Heart right ventricle (tissue), 16 donors: ENCODE results near the gene QKI. TPM values are rescaled to one million over a fixed set of nuclear protein-coding genes. Genes with fewer than 3 reads are reported as not detected.

Experiments used
- ATAC-seq, 8 donors: fragments of 200-7000 bp; cut with Tn5 transposase; one replicate each; pipeline ENCODE4 v1.9.1; 2020; ENCODE audit warnings: mild to moderate bottlenecking in 8 of 8, moderate library complexity in 8 of 8, moderate number of reproducible peaks in 1 of 8
- DNase-seq, 2 donors: peaks; one replicate each; pipeline ENCODE4 v3.0.0-alpha.2; 2020
- H3K27ac ChIP-seq, 10 donors: fragments of 200-600 bp; sonication (generic) in 2 of 10; one replicate each; pipeline versions ENCODE4 v1.5.0 to v1.8.0; 2020 to 2022; ENCODE audit warnings: mild to moderate bottlenecking in 3 of 10
- H3K27me3 ChIP-seq, 7 donors: fragments of 200-600 bp; one replicate each; pipeline ENCODE4 v1.8.0; 2021 to 2022; ENCODE audit warnings: mild to moderate bottlenecking in 2 of 7
- H3K36me3 ChIP-seq, 9 donors: fragments of 200-600 bp; sonication (generic) in 1 of 9; one replicate each; pipeline versions ENCODE4 v1.5.0 to v1.8.0; 2020 to 2022; ENCODE audit warnings: mild to moderate bottlenecking in 2 of 9
- H3K4me1 ChIP-seq, 9 donors: fragments of 200-600 bp; sonication (generic) in 1 of 9; one replicate each; pipeline versions ENCODE4 v1.5.0 to v1.8.0; 2020 to 2022; ENCODE audit warnings: mild to moderate bottlenecking in 4 of 9
- H3K4me3 ChIP-seq, 10 donors: fragments of 200-600 bp; sonication (generic) in 2 of 10; one replicate each; pipeline versions ENCODE4 v1.5.0 to v1.8.0; 2020 to 2022; ENCODE audit warnings: mild to moderate bottlenecking in 7 of 10, moderate library complexity in 2 of 10
- H3K9me3 ChIP-seq, 11 donors: fragments of 200-600 bp in 10 of 11; sonication (generic) in 2 of 11; one replicate each; pipeline versions ENCODE4 v1.5.0 to v1.8.0; 2013 to 2022; ENCODE audit warnings: mild to moderate bottlenecking in 2 of 11, control low read depth in 1 of 11, moderate library complexity in 1 of 11
- WGBS, 2 donors: extraction: QIAGEN DNeasy Blood & Tissue Kit; methylation state at CpG; one replicate each; pipeline ENCODE4 v1.1.7; 2013; ENCODE audit warnings: inconsistent platforms in 1 of 2; 5-methylcytosine and 5-hydroxymethylcytosine counted together
- intact Hi-C, 10 donors: fragments of 100-400 bp; cut with DNase I; formaldehyde crosslinking; loops; one replicate each; pipeline versions ENCODE4 v1.11.1 to v1.14.2; 2022
- polyA plus RNA-seq, 2 donors: library from polyadenylated mRNA; stranded (reverse); fragments of 200-250 nt; gene quantifications; one replicate each; pipeline ENCODE4 v1.2.3, GENCODE V29; 2013
- total RNA-seq, 10 donors: library from RNA; stranded (reverse); fragmentation: NEBNext Ultra II Directional in 3 of 10; extraction: Animal tissue kit (Norgen Biotek cat#: 25700) in 3 of 10; gene quantifications; one replicate each; pipeline versions ENCODE4 v1.2.1 to v1.2.4, GENCODE V29; 2021 to 2023
- TF ChIP-seq, protein P1 (sequence below), 9 donors: fragments of 200-600 bp; sonication (generic) in 2 of 9; IDR thresholded peaks; one replicate each; pipeline versions ENCODE4 v1.5.0 to v1.8.0; 2021 to 2022; ENCODE audit warnings: antibody characterized with exemption in 9 of 9, mild to moderate bottlenecking in 5 of 9, moderate library complexity in 1 of 9
- donor health status: Arrhythmogenic right ventricular cardiomyopathy.
- donor health status: ischemic (EF 13 %, LVEDD 7.1; RV severe dilation, severe dysfunction).
- donor health status: healthy with polysubstance abuse.
- donor health status: DM: no; HTN: yes; CAD: no.
- donor health status: DM: no; HTN: no; CAD: no.
- donor health status: ischemic (EF 25% LVEDD 6.9; RV normal size, moderate dysfunction).
- donor health status: ischemic (EF 25% LVEDD 5.7; RV mildly dilated, moderate dysfunction).
- donor health status: healthy.
- donor health status: DM: yes; HTN: yes; CAD: no.
- donor health status: Ischemic cardiomyopathy.
- donor health status: ischemic (EF 35%, LVEDD 5.7; RV mildly dilated, moderate dysfunction).
- donor health status: nonischemic (EF 11% LVEDD 7.7; RV severe dilation, severe dysfunction).
- donor health status: DM: yes; HTN: yes; CAD: no.
- donor health status: PGD.
- donor health status: ischemic (EF 29% LVEDD 5.4; RV normal size, mild dysfunction).
- donor health status: nonischemic (EF 23%, LVEDD 6.1; RV moderate dilation, normal function).

QKI gene
- total and polyA plus RNA-seq, 12 donors: 74.7 to 551 (median 493) TPM

DNA sequence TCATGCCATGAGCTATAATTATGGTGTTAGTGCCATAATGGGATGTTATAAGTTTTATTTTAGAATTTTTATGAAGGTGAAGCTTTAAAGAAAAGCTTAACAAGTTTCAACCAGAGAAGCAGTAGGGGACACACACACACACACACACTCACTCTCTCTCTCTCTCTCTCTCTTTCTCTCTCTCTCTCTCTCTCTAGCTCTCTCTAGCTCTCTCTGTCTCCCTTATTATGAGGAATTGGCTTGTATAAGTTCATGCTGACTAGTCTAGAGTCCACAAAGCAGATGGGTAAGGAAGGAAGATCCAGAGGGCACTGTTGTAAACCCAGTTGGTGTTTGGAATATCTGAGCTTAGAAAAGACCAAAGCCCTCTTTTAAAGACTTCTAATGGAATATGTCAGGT is 102.4 kb downstream of the QKI start:
- Histone ChIP-seq H3K4me1 (peaks cover 0 to 98% (median 79%) of the 10 kb centered on the region in 9 donors), H3K36me3 (no peaks in the 10 kb centered on the region), H3K27ac (peak overlapping the region in 1 of 10 donors; percentile 13), H3K27me3 (no peaks in the 10 kb centered on the region), H3K9me3 (no peaks in the 10 kb centered on the region), H3K4me3 (no peak overlapping the region)
- intact Hi-C loops: no loop called here
- ATAC-seq: peak in 4 of 8 donors; percentile 15 to 52 (median 28)
- DNase-seq: no peak
- TF ChIP-seq, protein P1, sequence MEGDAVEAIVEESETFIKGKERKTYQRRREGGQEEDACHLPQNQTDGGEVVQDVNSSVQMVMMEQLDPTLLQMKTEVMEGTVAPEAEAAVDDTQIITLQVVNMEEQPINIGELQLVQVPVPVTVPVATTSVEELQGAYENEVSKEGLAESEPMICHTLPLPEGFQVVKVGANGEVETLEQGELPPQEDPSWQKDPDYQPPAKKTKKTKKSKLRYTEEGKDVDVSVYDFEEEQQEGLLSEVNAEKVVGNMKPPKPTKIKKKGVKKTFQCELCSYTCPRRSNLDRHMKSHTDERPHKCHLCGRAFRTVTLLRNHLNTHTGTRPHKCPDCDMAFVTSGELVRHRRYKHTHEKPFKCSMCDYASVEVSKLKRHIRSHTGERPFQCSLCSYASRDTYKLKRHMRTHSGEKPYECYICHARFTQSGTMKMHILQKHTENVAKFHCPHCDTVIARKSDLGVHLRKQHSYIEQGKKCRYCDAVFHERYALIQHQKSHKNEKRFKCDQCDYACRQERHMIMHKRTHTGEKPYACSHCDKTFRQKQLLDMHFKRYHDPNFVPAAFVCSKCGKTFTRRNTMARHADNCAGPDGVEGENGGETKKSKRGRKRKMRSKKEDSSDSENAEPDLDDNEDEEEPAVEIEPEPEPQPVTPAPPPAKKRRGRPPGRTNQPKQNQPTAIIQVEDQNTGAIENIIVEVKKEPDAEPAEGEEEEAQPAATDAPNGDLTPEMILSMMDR (IDR thresholded peaks at IDR 0.05): no peak

DNA sequence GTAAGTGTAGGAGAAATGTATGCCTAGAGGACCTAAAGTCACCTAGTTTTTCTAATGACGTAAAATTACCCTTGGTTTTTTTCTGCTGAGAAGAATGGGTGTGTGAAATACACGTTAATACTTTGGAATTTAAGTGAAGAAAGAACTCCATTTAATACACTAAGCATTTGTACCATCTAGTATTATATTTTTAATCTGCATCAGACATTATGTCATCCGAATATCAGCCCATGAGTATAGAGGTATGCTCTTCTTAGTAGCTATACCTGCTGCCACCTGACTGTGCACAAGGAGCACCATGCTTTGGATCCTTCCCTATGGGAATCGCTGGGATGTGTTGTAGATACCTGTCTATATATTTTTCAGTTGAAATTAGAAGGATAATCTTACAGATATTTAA is 106.4 kb downstream of the QKI start:
- ATAC-seq (no peak), DNase-seq (no peak)
- Histone ChIP-seq H3K27ac (peak overlapping the region in 1 of 10 donors; percentile 35), H3K27me3 (no peaks in the 10 kb centered on the region), H3K4me3 (no peak overlapping the region), H3K9me3 (no peaks in the 10 kb centered on the region), H3K36me3 (peaks cover 0 to 4% (median 0%) of the 10 kb centered on the region in 9 donors), H3K4me1 (peaks cover 1 to 93% (median 78%) of the 10 kb centered on the region in 9 donors)
- 53 to 63% methylated on average over 4 of the region's 4 CpGs for WGBS, 2 donors
- TF ChIP-seq, protein P1 (IDR thresholded peaks at IDR 0.05): no peak
- intact Hi-C loops: no loop called here

DNA sequence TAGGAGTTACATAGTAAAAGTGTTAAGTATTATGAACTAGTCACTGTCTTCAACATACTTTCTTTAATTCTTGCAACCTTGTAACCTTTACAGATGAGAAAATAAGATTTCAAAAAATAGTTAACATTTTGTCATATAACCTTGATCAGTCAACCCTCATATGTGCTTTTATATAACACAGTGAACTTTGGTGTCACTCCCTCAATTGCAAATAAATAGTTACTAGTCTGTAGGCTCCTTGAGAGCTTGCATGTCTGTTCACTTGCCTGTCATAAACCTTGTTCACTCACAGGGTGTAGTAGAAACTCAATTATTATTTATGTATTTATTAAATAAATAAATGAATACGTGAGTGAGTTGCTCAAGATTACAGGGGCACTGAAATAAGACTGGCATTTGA is 107.5 kb downstream of the QKI start:
- H3K4me1 ChIP-seq: peaks cover 5 to 98% (median 85%) of the 10 kb centered on the region in 9 donors
- H3K9me3 ChIP-seq: no peaks in the 10 kb centered on the region
- 44 to 55% methylated on average over 1 of the region's 1 CpG for WGBS, 2 donors
- H3K36me3 ChIP-seq: peaks cover 0 to 4% (median 0%) of the 10 kb centered on the region in 9 donors
- intact Hi-C loops: no loop called here
- ATAC-seq (no peak), DNase-seq (no peak)
- TF ChIP-seq, protein P1 (IDR thresholded peaks at IDR 0.05): no peak
- H3K27ac ChIP-seq: peak overlapping the region in 3 of 10 donors; percentile 13 to 35 (median 21)
- no peak overlapping the region for H3K4me3 ChIP-seq
- H3K27me3 ChIP-seq: no peaks in the 10 kb centered on the region

DNA sequence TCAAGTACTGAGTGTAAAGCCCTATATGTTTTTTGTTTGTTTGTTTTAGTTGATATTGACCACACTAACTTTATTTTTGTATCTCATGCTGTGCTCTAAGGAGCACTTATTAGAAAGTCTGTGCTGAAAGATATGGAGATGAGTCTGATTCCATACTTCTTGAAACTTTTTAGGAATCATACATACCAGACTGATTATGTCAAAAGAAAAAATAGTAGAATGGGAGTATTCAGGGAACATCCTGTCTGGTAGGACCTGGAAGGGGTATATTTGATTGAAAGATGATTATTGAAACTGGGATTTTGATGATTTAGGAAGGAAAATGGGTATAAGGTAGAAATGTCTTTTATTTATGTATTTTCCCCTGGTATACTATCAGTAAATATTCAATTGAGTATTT is 111.4 kb downstream of the QKI start:
- TF ChIP-seq, protein P1 (IDR thresholded peaks at IDR 0.05): no peak
- no peak overlapping the region for H3K4me3 ChIP-seq
- no peaks in the 10 kb centered on the region for H3K9me3 ChIP-seq
- peaks cover 0 to 4% (median 0%) of the 10 kb centered on the region in 9 donors for H3K36me3 ChIP-seq
- no peak for DNase-seq
- H3K27me3 ChIP-seq: no peaks in the 10 kb centered on the region
- intact Hi-C loops: no loop called here
- ATAC-seq: no peak
- H3K27ac ChIP-seq: peak overlapping the region in 1 of 10 donors; percentile 18
- peaks cover 13 to 98% (median 89%) of the 10 kb centered on the region in 9 donors for H3K4me1 ChIP-seq
